HCT116 (cell line): ENCODE results near the gene NAGA. TPM values are rescaled to one million over a fixed set of nuclear protein-coding genes. Genes with fewer than 3 reads are reported as not detected.
"Not testable (repeated sequence)": the region's sequence is repeated elsewhere in the genome, so short reads cannot be mapped to it uniquely, and the experiment has no call there.

Experiments used
- ATAC-seq: fragments of 200-7000 bp; cut with Tn5 transposase; 2 replicates; pipeline ENCODE4 v1.9.1; 2020; ENCODE audit warnings: mild to moderate bottlenecking, moderate library complexity
- BruUV-seq: library from RNA; stranded (reverse); fragments of 400-500 nt; replicated peaks from 2 replicates; lab custom pipeline; 2021; lab: Mats Ljungman, UMichigan
- CTCF ChIA-PET: fragments of 300-600 bp; sonication (Branson Sonifier 250); formaldehyde crosslinking; loops from one replicate; lab custom pipeline; 2021; ENCODE audit warnings: antibody characterized with exemption; lab: Charles Lee
- POLR2A ChIA-PET: fragments of 300-600, 350-600 bp; sonication (Branson Sonifier 250); formaldehyde crosslinking; loops from one replicate; lab custom pipeline; 2021; ENCODE audit warnings: antibody characterized with exemption; lab: Charles Lee
- RAD21 ChIA-PET, 2 experiments: fragments of 300-600 bp; sonication (Branson Sonifier 250); formaldehyde crosslinking; loops; one replicate each; lab custom pipeline; 2023; ENCODE audit warnings: low total read pairs in 2 of 2; ENCODE audit not compliant: uncharacterized antibody in 2 of 2, unreplicated experiment in 2 of 2, low non-redundant PET in 1 of 2; lab: Charles Lee
- DNase-seq: peaks from one replicate; pipeline ENCODE4 v3.0.0-alpha.2; 2010; ENCODE audit warnings: low read depth, low spot score
- H2AFZ ChIP-seq: fragments of 200-600 bp; shearing (Covaris generic), sonication (generic); 2 replicates; pipeline ENCODE4 v1.6.1; 2017; ENCODE audit warnings: low read depth, mixed run types, mixed read lengths, antibody characterized with exemption, low read length; ENCODE audit not compliant: poor library complexity, severe bottlenecking
- H3K27ac ChIP-seq: 2 replicates; pipeline ENCODE4 v1.5.1; 2012; ENCODE audit warnings: low read depth, low read length
- H3K27me3 ChIP-seq: fragments of 200-600 bp; sonication (generic); 2 replicates; pipeline ENCODE4 v1.6.1; 2016; ENCODE audit warnings: mixed run types, low read length, mixed read lengths; ENCODE audit not compliant: insufficient read depth
- H3K36me3 ChIP-seq, 2 experiments: fragments of 200-500 bp in 1 of 2; fragments of 200-600 bp in 1 of 2; sonication (Bioruptor generic) in 1 of 2; sonication (generic) in 1 of 2; 2 replicates each; pipeline versions ENCODE4 v1.5.1 to v1.6.1; 2014 to 2016; ENCODE audit warnings: low read length in 2 of 2, inconsistent platforms in 1 of 2, mixed read lengths in 1 of 2, mixed run types in 1 of 2; ENCODE audit not compliant: insufficient read depth in 2 of 2, control insufficient read depth in 1 of 2
- H3K4me1 ChIP-seq, 2 experiments: fragments of 200-600 bp in 1 of 2; sonication (generic) in 1 of 2; 2 replicates each; pipeline versions ENCODE4 v1.5.1 to v1.6.1; 2012 to 2017; ENCODE audit warnings: low read length in 2 of 2, inconsistent platforms in 1 of 2, mild to moderate bottlenecking in 1 of 2, mixed read lengths in 1 of 2, mixed run types in 1 of 2, moderate library complexity in 1 of 2; ENCODE audit not compliant: insufficient read depth in 2 of 2, control insufficient read depth in 1 of 2
- H3K4me2 ChIP-seq: fragments of 200-600 bp; sonication (generic); 2 replicates; pipeline ENCODE4 v1.6.1; 2017; ENCODE audit warnings: mixed run types, low read length, mixed read lengths
- H3K4me3 ChIP-seq, 2 experiments: fragments of 200-600 bp in 1 of 2; sonication (generic) in 1 of 2; replicated peaks in 1 of 2; 2 replicates each; pipeline ENCODE4 v1.5.1; 2011 to 2016; ENCODE audit warnings: low read length in 2 of 2, control low read depth in 1 of 2, low read depth in 1 of 2, mild to moderate bottlenecking in 1 of 2, mixed read lengths in 1 of 2, mixed run types in 1 of 2
- H3K79me2 ChIP-seq: fragments of 200-600 bp; sonication (generic); 2 replicates; pipeline ENCODE4 v1.6.1; 2017; ENCODE audit warnings: mild to moderate bottlenecking, mixed run types, low read length, moderate library complexity, mixed read lengths; ENCODE audit not compliant: insufficient read depth
- H3K9ac ChIP-seq: fragments of 200-600 bp; sonication (generic); 2 replicates; pipeline ENCODE4 v1.6.1; 2016; ENCODE audit warnings: low read length, mixed read lengths
- H3K9me2 ChIP-seq: fragments of 200-600 bp; sonication (generic), shearing (Covaris generic); 2 replicates; pipeline ENCODE4 v1.6.1; 2017; ENCODE audit warnings: mixed run types, mild to moderate bottlenecking, moderate library complexity; ENCODE audit not compliant: insufficient read depth
- H3K9me3 ChIP-seq, 2 experiments: fragments of 200-500 bp in 1 of 2; fragments of 200-600 bp in 1 of 2; sonication (Bioruptor generic) in 1 of 2; sonication (generic) in 1 of 2; 2 replicates each; pipeline ENCODE4 v1.6.1; 2014 to 2017; ENCODE audit warnings: low read length in 2 of 2, mixed read lengths in 2 of 2, inconsistent platforms in 1 of 2, low read depth in 1 of 2, mild to moderate bottlenecking in 1 of 2, mixed run types in 1 of 2, moderate library complexity in 1 of 2; ENCODE audit not compliant: control insufficient read depth in 1 of 2, insufficient read depth in 1 of 2
- H4K20me1 ChIP-seq: fragments of 200-600 bp; sonication (generic), shearing (Covaris generic); 2 replicates; pipeline ENCODE4 v1.6.1; 2017; ENCODE audit warnings: mixed run types, mild to moderate bottlenecking, moderate library complexity; ENCODE audit not compliant: insufficient read depth
- RAD21 ChIP-seq: IDR thresholded peaks from 2 replicates; pipeline ENCODE4 v1.6.1; 2012; ENCODE audit warnings: low read depth, mild to moderate bottlenecking
- intact Hi-C: fragments of 100-400 bp; cut with micrococcal nuclease; formaldehyde crosslinking; loops from 2 replicates; pipeline ENCODE4 v1.10.0; 2022
- total RNA-seq: library from RNA; stranded (reverse); gene quantifications from one replicate; pipeline ENCODE4 v1.2.1, GENCODE V29; 2021; ENCODE audit not compliant: unreplicated experiment
- TF ChIP-seq, protein P1 (sequence below), 3 experiments: fragments of 200-600 bp in 1 of 3; sonication (generic) in 1 of 3; IDR thresholded peaks in 2 of 3; conservative IDR thresholded peaks in 1 of 3; 2 replicates each; pipeline ENCODE4 v1.5.1; 2012 to 2017; ENCODE audit warnings: low read depth in 2 of 3, low read length in 2 of 3, antibody characterized with exemption in 1 of 3, borderline replicate concordance in 1 of 3, control low read depth in 1 of 3, mild to moderate bottlenecking in 1 of 3, mixed read lengths in 1 of 3, mixed run types in 1 of 3, moderate library complexity in 1 of 3; ENCODE audit not compliant: insufficient read depth in 1 of 3
- TF ChIP-seq, protein P2 (sequence below): IDR thresholded peaks from 2 replicates; pipeline ENCODE4 v1.6.1; 2012; ENCODE audit warnings: low read depth

Gene NAGA
- total RNA-seq, 1 experiment from 2014 or later, result 21.2 TPM

DNA sequence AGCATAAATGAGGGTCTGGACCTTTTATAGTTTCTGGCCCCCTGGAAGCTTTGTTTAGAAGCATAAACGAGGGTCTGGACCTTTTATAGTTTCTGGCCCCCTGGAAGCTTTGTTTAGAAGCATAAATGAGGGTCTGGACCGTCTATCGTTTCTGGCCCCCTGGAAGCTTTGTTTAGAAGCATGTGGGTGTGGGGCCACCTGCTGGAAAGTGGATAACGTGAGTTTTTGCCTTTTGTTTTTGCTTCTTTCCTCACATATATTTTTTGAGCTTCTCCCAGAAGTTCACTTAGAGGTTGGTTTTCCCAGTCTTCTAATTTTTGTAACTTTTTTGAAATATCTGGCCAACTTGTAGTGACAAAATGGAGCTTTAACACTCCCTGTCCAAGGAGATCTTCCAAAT lies 42.2 kb upstream of the NAGA start:
- TF ChIP-seq RAD21, result peak; percentile 63
- TF ChIP-seq, protein P1, sequence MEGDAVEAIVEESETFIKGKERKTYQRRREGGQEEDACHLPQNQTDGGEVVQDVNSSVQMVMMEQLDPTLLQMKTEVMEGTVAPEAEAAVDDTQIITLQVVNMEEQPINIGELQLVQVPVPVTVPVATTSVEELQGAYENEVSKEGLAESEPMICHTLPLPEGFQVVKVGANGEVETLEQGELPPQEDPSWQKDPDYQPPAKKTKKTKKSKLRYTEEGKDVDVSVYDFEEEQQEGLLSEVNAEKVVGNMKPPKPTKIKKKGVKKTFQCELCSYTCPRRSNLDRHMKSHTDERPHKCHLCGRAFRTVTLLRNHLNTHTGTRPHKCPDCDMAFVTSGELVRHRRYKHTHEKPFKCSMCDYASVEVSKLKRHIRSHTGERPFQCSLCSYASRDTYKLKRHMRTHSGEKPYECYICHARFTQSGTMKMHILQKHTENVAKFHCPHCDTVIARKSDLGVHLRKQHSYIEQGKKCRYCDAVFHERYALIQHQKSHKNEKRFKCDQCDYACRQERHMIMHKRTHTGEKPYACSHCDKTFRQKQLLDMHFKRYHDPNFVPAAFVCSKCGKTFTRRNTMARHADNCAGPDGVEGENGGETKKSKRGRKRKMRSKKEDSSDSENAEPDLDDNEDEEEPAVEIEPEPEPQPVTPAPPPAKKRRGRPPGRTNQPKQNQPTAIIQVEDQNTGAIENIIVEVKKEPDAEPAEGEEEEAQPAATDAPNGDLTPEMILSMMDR (IDR thresholded peaks at IDR 0.05 in 2 of 3, conservative IDR thresholded peaks at IDR 0.05 in 1 of 3; ENCODE audit: borderline replicate concordance in 1 of 3, insufficient read depth in 1 of 3, low read depth in 2 of 3, low read length in 2 of 3), result peak; percentile 17 to 43 (median 29); a peak in 3 of 6 replicates
- DNase-seq, H4K20me1 ChIP-seq, H3K79me2 ChIP-seq, BruUV-seq, H3K4me3 ChIP-seq, H2AFZ ChIP-seq, H3K4me1 ChIP-seq, H3K9me2 ChIP-seq, H3K9ac ChIP-seq, H3K27ac ChIP-seq, H3K36me3 ChIP-seq, H3K27me3 ChIP-seq, H3K4me2 ChIP-seq, ATAC-seq: not testable (repeated sequence)
- intact Hi-C loops, result loop anchor here (5.0 kb wide), 2 partner anchors 145 to 165 kb away; partner anchors contain the start of genes CENPM and SEPTIN3
- ChIA-PET POLR2A (interaction anchor here (2.0 kb wide), 1 partner anchor 22 kb away, joined by 7 read pairs; no protein-coding TSS in a partner anchor), CTCF (interaction anchor here (0.6 to 1.2 kb wide), 6 partner anchors 22 to 445 kb away, joined by 3 to 10 read pairs (median 3); partner anchors contain the start of gene NDUFA6), RAD21 (interaction anchor here in 1 of 2 experiments (0.7 kb wide), 1 partner anchor 121 kb away, joined by 3 read pairs; no protein-coding TSS in a partner anchor)
- peaks cover 8 to 12% of the 10 kb centered on the region in 2 experiments; a peak in 2 of 4 replicates for H3K9me3 ChIP-seq

DNA sequence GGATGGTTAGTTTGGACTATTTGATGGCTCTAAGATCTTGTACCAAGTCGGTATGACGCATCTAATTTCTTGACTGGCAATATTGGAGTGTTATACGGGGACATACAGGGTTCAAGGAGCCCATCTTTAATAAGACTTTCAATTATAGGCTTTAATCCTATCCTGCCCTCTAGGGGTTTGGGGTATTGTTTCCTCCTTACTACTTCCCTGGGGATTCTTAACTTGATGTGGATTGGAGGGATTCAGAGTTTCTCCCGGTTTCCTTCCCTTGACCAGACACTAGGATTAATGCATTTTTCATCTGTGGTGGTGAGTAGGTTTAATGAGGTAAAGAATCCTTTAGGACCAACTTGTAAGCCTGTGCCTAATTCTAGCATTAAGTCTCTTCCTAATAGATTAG lies 41.2 kb upstream of the NAGA start:
- TF ChIP-seq, protein P2, sequence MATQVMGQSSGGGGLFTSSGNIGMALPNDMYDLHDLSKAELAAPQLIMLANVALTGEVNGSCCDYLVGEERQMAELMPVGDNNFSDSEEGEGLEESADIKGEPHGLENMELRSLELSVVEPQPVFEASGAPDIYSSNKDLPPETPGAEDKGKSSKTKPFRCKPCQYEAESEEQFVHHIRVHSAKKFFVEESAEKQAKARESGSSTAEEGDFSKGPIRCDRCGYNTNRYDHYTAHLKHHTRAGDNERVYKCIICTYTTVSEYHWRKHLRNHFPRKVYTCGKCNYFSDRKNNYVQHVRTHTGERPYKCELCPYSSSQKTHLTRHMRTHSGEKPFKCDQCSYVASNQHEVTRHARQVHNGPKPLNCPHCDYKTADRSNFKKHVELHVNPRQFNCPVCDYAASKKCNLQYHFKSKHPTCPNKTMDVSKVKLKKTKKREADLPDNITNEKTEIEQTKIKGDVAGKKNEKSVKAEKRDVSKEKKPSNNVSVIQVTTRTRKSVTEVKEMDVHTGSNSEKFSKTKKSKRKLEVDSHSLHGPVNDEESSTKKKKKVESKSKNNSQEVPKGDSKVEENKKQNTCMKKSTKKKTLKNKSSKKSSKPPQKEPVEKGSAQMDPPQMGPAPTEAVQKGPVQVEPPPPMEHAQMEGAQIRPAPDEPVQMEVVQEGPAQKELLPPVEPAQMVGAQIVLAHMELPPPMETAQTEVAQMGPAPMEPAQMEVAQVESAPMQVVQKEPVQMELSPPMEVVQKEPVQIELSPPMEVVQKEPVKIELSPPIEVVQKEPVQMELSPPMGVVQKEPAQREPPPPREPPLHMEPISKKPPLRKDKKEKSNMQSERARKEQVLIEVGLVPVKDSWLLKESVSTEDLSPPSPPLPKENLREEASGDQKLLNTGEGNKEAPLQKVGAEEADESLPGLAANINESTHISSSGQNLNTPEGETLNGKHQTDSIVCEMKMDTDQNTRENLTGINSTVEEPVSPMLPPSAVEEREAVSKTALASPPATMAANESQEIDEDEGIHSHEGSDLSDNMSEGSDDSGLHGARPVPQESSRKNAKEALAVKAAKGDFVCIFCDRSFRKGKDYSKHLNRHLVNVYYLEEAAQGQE, result no peak
- TF ChIP-seq, protein P1 (IDR thresholded peaks at IDR 0.05 in 2 of 3, conservative IDR thresholded peaks at IDR 0.05 in 1 of 3; ENCODE audit: borderline replicate concordance in 1 of 3, insufficient read depth in 1 of 3, low read depth in 2 of 3, low read length in 2 of 3), result 0 out of 6 replicates have a peak, but pooled peaks of 1 of the 3 experiments have one; percentile 11
- TF ChIP-seq RAD21, result peak; percentile 15; the same call in 1 of the 2 replicates
- TF ChIP-seq, all 23 proteins: peak for 2
- H3K9ac ChIP-seq, result no peak overlapping the region
- no peaks in the 10 kb centered on the region for H3K4me1 ChIP-seq
- ChIA-PET RAD21 (no interaction called here), CTCF (interaction anchor here (1.1 kb wide), 1 partner anchor 10 kb away, joined by 3 read pairs; no protein-coding TSS in a partner anchor), POLR2A (interaction anchor here (2.0 kb wide), 1 partner anchor 21 kb away, joined by 7 read pairs; no protein-coding TSS in a partner anchor)
- no peak overlapping the region for H3K4me2 ChIP-seq
- H3K27me3 ChIP-seq, result no peaks in the 10 kb centered on the region
- no peaks in the 10 kb centered on the region for H4K20me1 ChIP-seq
- no peaks in the 10 kb centered on the region; a peak in 1 of 4 replicates for H3K36me3 ChIP-seq
- BruUV-seq, result no TSS peak
- no peak for ATAC-seq
- H3K9me3 ChIP-seq, result peaks cover 8 to 12% of the 10 kb centered on the region in 2 experiments; a peak in 2 of 4 replicates
- H2AFZ ChIP-seq, result no peak overlapping the region
- no peak overlapping the region for H3K27ac ChIP-seq
- no peaks in the 10 kb centered on the region for H3K79me2 ChIP-seq
- no peak overlapping the region for H3K4me3 ChIP-seq
- intact Hi-C loops, result loop anchor here (5.0 kb wide), 2 partner anchors 144 to 164 kb away; partner anchors contain the start of genes CENPM and SEPTIN3
- no peaks in the 10 kb centered on the region for H3K9me2 ChIP-seq
- no peak for DNase-seq
